Measurements from ENCODE around the gene AP1B1.
A peak's percentile ranks its signal among the peaks of the same experiment; 100 is the strongest.

Gene AP1B1

DNA sequence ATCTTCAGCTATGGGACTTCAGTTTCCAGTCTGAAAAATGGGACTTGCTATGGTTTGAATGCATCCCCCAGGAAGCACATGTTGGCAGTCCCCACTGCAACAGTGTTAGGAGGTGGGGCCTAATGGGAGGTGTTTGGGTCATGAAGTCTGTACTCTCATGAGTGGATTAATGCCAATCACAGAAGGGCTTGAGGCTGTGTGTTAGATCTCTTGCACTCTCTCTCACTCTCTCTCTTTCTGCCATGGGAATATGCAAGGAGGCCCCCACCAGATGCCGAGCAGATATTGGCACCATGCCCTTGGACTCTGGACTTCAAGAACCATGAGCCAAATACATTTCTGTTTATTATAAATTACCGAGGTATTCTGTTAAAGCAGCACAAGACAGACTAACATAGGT lies 7.8 kb upstream of the AP1B1 start:
- DNase-seq (ENCODE audit: low read depth in 2 of 2): no peak
- H3K4me3 ChIP-seq (replicated peaks in 1 of 2; ENCODE audit: low read depth in 2 of 2, low read length in 2 of 2): no peak overlapping the region
- TF ChIP-seq, protein P1, sequence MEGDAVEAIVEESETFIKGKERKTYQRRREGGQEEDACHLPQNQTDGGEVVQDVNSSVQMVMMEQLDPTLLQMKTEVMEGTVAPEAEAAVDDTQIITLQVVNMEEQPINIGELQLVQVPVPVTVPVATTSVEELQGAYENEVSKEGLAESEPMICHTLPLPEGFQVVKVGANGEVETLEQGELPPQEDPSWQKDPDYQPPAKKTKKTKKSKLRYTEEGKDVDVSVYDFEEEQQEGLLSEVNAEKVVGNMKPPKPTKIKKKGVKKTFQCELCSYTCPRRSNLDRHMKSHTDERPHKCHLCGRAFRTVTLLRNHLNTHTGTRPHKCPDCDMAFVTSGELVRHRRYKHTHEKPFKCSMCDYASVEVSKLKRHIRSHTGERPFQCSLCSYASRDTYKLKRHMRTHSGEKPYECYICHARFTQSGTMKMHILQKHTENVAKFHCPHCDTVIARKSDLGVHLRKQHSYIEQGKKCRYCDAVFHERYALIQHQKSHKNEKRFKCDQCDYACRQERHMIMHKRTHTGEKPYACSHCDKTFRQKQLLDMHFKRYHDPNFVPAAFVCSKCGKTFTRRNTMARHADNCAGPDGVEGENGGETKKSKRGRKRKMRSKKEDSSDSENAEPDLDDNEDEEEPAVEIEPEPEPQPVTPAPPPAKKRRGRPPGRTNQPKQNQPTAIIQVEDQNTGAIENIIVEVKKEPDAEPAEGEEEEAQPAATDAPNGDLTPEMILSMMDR (IDR thresholded peaks at IDR 0.05; ENCODE audit: low read depth, low read length): no peak

DNA sequence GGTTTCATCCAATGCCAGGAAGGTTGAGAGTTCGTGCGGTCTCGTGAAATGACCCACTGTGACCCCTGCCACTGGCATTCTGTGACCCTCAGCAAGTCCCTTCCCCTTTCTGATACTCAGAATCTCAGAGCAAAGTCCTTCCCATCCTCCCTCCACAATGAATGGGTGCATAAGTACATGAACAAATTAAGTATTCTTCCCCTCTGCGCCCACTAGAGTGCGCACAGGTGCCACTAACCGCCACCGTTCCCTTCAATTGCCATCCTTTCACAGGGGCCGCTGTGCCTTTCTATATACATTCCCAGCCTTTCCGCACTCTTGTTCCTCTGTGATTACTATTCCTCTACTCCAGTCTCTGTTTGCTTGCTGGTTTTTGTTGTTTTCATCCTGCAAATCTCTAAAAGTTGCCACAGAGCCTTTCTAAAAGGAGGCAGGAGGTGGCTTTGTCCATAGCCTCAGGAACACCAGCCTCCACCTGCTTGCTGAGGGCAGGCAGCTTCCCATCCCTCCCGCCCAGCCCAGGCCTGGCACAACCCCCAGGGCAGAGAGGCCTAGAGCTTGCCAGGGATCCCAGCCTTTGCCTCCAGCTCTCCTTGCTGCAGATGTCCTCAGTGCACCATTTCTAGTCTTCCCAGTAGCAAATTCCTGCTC lies 6.7 kb upstream of the AP1B1 start:
- no peak overlapping the region for H3K4me3 ChIP-seq (replicated peaks in 1 of 2; ENCODE audit: low read depth in 2 of 2, low read length in 2 of 2)
- DNase-seq (ENCODE audit: low read depth in 2 of 2): peak; percentile 82
- TF ChIP-seq, protein P1 (IDR thresholded peaks at IDR 0.05; ENCODE audit: low read depth, low read length): peak; percentile 83

DNA sequence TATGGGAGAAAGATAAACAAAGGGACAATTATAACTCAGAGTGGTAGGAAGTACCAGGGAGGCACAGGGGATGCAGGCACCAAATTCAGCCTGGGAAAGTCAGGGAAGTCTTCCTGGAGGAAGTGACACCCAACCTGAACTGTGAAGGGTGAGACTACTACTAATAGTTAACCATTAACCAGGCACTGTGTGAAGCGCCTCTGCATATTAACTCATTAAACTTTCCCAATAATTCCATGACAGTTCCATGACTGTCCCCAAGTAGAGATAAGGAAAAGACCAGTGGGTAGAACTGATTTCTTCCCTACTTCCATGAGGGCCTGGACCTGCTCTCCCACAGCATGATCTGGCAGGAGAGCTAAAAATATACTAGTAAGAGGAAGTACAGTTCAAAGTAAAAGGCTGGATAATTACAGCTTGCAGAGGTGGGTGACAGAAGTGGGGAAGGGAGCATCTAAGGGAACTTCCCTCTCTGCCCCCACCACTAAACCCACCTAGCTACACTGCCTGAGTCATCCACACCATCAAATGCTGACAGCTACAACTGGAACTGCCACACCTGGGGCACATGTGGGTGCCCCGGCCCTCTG lies 4.7 kb upstream of the AP1B1 start:
- TF ChIP-seq, protein P1 (IDR thresholded peaks at IDR 0.05; ENCODE audit: low read depth, low read length): no peak
- H3K4me3 ChIP-seq (replicated peaks in 1 of 2; ENCODE audit: low read depth in 2 of 2, low read length in 2 of 2): no peak overlapping the region
- no peak for DNase-seq (ENCODE audit: low read depth in 2 of 2)

DNA sequence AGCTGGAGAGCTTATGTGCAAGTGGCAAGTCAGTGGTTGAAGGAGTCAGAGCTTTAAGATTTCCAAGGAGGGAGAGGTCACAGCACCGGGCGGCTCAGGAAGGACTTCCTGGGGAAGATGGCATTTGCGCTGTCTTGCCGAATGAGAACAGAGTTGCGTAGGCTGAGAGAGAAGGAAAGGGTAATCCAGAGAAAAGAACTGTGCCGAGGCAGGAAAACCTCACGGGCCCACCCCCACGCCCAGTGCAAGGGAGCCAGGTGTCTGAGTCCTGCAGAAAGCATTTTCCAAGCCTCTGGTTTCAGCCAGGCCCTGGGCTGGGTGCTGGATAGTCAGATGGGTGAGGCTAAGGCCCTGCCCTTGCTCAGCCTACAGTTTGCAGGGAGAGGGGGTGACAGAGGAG lies 3.2 kb upstream of the AP1B1 start:
- H3K4me3 ChIP-seq (replicated peaks in 1 of 2; ENCODE audit: low read depth in 2 of 2, low read length in 2 of 2): no peak overlapping the region
- no peak for DNase-seq (ENCODE audit: low read depth in 2 of 2)
- TF ChIP-seq, protein P1 (IDR thresholded peaks at IDR 0.05; ENCODE audit: low read depth, low read length): no peak

DNA sequence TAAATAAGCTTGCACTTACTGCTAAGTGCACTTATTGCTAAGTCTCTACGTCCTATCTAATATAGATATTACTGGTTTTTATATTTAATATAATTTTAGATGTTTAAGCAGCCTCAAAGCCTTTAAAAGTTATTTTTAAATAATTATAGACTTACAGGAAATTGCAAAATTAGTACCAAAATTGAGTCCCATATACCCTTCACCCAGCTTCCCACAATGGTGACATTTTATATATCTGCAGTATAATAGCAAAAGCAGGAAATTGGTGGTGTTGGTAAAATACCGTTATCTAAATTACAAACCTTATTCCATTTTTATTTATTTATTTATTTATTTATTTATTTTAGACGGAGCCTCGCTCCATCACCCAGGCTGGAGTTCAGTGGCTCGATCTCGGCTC lies 1.9 kb upstream of the AP1B1 start:
- TF ChIP-seq, protein P1 (IDR thresholded peaks at IDR 0.05; ENCODE audit: low read depth, low read length): no peak
- no peak overlapping the region for H3K4me3 ChIP-seq (replicated peaks in 1 of 2; ENCODE audit: low read depth in 2 of 2, low read length in 2 of 2)
- no peak for DNase-seq (ENCODE audit: low read depth in 2 of 2)

DNA sequence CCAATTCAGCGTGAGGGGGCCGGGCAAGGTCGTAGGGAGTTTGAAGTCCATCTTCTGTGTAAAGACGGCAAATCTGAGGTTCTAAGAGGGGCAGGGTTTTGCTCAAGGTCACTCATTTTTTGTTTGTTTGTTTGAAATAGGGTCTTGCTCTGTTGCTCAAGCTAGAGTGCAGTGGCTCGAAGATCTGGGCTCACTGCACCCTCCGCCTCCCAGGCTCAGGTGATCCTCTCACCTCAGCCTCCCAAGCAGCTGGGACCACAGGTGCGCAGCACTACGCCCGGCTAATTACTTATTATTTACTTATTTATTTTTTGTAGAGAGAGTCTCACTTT lies 355 bp upstream of the AP1B1 start:
- H3K4me3 ChIP-seq (replicated peaks in 1 of 2; ENCODE audit: low read depth in 2 of 2, low read length in 2 of 2): peak overlapping the region; percentile 81 to 85

More for the DNA sequence above, 355 bp upstream of the AP1B1 start:
- DNase-seq (ENCODE audit: low read depth in 2 of 2): no peak
- TF ChIP-seq, protein P1 (IDR thresholded peaks at IDR 0.05; ENCODE audit: low read depth, low read length): no peak
